ENCODE data around the gene MRPS27.
"Not testable (repeated sequence)": the region's sequence is repeated elsewhere in the genome, so short reads cannot be mapped to it uniquely, and the experiment has no call there.

MRPS27 gene

GRCh38 chr5:72199681-72200080 is 120.4 kb downstream of the MRPS27 start:
- DNase-seq = no peak

DNA sequence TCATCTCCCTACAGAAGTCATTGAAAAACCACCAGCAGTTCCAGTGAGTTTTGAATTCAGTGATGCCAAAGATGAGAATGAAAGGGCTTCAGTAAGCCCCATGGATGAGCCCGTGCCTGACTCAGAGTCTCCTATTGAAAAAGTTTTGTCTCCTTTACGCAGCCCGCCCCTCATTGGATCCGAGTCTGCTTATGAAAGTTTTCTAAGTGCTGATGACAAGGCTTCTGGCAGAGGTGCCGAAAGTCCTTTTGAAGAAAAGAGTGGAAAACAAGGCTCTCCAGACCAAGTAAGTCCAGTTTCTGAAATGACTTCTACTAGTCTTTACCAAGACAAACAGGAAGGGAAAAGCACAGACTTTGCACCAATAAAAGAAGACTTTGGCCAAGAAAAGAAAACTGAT is 122.6 kb downstream of the MRPS27 start:
- no peak for DNase-seq

- DNase-seq = no peak
These were observed 124.5 kb downstream of the MRPS27 start for GRCh38 chr5:72195581-72195980.

- peak in 1 of 5 donors; percentile 50 for DNase-seq
These were observed 125.2 kb downstream of the MRPS27 start for GRCh38 chr5:72194846-72195245.

- no peak for DNase-seq
These were observed 128.6 kb downstream of the MRPS27 start for GRCh38 chr5:72191404-72191803.

DNA sequence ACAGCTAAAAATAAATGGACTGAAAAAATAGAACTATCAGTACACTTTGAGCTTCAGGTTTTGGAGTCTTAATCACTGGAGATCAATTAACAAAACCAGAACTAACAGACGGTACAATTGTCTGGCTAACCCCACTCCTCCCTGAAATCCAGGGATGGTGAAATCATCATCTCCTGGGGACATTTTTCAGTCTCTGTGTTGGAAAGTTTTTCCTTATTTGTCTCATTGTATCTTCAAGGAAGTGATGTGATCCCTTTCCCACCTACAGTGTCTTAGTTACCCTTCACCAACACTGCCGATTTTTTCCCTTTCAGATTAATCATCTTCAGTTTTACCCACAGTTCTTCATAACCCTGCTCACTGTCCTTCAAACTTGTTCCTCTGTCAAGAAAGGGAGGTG is 130.9 kb downstream of the MRPS27 start:
- no peak for DNase-seq

DNA sequence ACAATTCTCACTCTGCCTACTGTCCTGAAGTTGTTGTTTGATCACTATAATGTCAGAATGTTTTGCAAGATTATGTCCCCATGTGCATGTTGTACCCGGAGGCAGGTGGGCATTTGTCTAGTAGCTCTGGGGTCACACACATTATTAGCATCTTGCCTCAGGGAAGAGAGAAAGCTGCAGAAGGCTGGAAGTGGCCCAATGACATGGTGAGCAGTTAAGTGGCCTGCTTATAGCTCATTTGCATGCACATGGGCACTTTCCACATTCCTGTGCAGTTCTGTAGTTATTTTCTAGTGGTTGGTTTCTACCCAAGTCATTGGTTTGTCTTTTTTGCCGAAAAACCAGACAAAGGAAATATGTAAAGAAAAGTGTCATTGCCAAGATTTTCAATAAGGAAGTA is 131.9 kb downstream of the MRPS27 start:
- no peak for DNase-seq

DNA sequence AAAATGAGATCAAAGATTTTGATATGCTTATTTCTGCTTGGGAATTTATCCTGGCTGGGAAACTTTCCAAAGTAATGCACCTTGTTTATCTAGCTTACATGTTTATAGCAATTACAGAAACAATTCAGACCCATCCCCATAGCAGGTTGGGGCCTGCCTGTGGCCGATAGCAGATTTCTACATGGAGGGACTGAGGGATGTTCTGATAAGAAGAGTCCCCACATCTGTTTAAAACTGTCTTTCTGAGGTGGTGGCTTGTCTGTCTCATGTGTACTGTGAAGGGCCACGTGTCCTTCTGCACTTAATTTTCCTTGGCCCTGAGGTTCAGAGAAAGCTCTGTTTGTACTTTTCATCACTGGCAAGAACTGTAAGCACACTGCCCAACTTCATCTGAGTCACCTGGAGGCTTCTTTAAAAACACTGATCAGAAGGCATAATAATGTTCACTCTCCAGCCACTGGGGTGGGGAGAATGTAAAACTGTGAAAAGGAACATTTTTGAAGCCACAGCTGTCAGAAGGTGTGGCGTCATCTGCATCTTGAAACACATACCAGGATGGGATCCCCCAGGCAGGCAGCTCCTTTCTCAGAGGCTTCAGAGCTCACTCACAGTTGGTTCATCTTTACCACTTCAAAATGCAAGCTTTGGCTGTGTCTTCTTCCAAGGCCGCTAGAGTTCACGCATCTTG is 132.5 kb downstream of the MRPS27 start:
- DNase-seq = no peak

- DNase-seq = no peak
These were observed 134.3 kb downstream of the MRPS27 start for GRCh38 chr5:72185496-72186329.

- DNase-seq = no peak
These were observed 135.6 kb downstream of the MRPS27 start for GRCh38 chr5:72184408-72184807.

GRCh38 chr5:72183101-72183520 is 136.9 kb downstream of the MRPS27 start:
- no peak for DNase-seq

DNA sequence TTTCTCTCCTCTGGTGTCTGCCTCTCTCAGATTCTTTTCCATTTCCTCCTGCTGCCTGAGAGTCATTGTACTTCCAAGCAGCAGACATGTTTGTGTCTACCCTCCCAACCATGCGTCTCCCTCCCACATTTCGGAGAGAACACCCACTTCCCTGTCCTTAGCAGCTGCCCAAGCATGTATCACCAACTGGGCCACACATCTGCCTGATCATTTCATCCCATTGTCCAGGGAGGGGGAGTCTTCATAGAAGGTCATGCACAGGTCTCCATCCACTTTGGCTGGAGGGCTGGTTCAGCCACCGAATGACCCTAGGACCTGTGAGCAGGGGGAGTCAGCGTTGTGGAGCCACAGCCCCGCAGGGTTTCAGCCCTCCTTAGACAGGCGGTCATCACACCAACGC is 137.4 kb downstream of the MRPS27 start:
- no peak for DNase-seq

DNA sequence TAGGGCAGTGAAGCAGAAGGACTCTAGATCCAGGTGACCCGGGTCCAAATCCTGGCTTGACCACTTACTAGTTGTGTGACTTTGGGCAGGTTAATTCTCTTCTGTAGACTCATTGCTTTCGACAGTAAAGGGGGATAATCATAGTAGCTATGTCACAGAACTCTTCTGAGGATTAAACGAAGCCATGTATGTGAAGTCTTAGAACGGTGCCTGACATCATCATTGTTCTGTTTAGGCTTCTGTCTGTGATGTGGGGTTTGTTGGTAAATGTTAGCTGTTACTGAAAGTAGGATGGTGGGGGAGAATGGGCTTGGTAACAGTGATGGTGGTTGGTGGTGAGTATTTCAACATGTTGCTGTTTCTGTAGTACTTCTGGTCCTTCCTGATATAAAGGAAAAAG is 139.1 kb downstream of the MRPS27 start:
- DNase-seq = no peak

- DNase-seq = no peak
These were observed 140.1 kb downstream of the MRPS27 start for GRCh38 chr5:72179816-72180440.

DNA sequence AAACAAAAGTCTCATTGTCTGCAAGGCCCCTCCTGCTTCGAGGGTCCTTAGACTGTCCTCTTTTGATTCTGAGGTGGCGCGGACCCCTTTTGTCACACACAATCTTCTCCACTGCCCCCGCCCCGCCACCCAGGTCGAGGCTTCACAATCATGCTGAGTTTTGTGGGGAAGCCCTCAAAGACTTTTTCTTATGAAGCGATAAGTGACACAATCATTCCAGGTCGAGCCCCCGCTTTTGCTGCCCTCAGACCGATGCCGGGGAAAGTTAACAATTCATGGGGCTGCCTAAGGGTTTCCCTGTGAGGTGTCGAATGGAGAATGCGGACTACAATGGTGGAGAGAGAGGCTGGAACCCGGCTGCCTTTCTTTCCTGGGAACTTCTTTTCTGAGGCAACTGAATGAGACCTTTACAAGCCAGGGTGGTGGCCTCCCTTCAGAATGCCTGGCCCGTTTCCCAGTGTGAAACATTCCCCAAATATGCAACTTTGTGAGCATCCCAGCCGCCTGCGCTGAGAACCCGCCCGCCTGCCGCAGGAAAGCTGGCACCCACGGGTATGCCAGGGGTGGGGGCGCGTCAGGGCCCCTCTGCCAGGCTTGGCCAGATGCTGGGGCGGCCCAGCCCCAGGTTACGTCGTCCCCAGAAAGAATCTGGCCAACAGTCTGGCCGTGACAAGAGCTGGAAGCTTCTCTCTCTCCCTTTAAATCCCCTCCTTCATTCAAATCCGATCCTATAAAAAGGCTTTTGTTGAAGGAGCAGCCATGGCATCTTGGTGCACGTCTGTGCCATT is 140.8 kb downstream of the MRPS27 start:
- no peak for DNase-seq

GRCh38 chr5:72177538-72177937 is 142.5 kb downstream of the MRPS27 start:
- DNase-seq = no peak

GRCh38 chr5:72172786-72173185 is 147.3 kb downstream of the MRPS27 start:
- no peak for DNase-seq

DNA sequence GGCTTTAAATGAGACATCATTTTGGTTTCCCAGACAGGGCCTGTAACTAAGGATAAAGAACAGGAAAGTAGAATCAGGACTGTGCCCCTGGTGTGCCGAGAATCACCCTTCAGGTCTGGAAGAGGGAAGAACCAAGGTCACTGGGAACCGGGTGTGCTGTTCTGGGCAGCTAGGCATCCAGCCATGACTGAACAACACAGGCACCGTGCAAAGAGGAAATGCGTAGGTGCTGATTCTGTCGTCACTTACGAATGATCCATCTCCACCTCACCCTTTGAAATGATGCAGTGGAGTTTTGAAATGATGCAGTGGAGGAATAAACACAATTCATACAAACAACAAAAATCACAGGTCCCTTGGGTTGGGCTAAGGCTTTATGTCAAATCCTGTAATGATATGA is 148.4 kb downstream of the MRPS27 start:
- no peak for DNase-seq

DNA sequence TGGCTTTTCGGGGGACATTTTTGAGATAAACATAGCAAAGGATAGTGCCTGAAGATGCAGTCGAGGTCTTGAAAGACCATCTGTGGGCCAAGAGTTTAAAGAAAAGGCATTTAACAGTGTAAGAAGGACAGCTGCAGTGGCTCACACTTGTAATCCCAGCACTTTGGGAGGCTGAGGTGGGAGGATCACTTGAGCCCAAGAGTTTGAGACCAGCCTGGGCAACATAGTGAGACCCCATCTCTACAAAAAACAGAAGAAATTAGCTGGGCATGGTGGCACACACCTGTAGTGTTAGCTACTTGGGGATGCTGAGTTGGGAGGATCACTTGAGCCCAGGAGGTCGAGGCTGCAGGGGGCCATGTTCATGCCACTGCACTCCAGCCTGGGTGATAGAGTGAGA is 148.9 kb downstream of the MRPS27 start:
- DNase-seq = not testable (repeated sequence)

- no peak for DNase-seq
These were observed 149.9 kb downstream of the MRPS27 start for GRCh38 chr5:72170101-72170500.

Measured in T-helper 1 cell (primary cell).